HCT116 (cell line): ENCODE results near the gene SYNDIG1. TPM values are rescaled to one million over a fixed set of nuclear protein-coding genes. Genes with fewer than 3 reads are reported as not detected.

Experiments
- ATAC-seq: fragments of 200-7000 bp; cut with Tn5 transposase; 2 replicates; pipeline ENCODE4 v1.9.1; 2020; ENCODE audit warnings: mild to moderate bottlenecking, moderate library complexity
- BruUV-seq: library from RNA; stranded (reverse); fragments of 400-500 nt; replicated peaks from 2 replicates; lab custom pipeline; 2021; lab: Mats Ljungman, UMichigan
- CTCF ChIA-PET: fragments of 300-600 bp; sonication (Branson Sonifier 250); formaldehyde crosslinking; loops from one replicate; lab custom pipeline; 2021; ENCODE audit warnings: antibody characterized with exemption; lab: Charles Lee
- POLR2A ChIA-PET: fragments of 300-600, 350-600 bp; sonication (Branson Sonifier 250); formaldehyde crosslinking; loops from one replicate; lab custom pipeline; 2021; ENCODE audit warnings: antibody characterized with exemption; lab: Charles Lee
- RAD21 ChIA-PET, 2 experiments: fragments of 300-600 bp; sonication (Branson Sonifier 250); formaldehyde crosslinking; loops; one replicate each; lab custom pipeline; 2023; ENCODE audit warnings: low total read pairs in 2 of 2; ENCODE audit not compliant: uncharacterized antibody in 2 of 2, unreplicated experiment in 2 of 2, low non-redundant PET in 1 of 2; lab: Charles Lee
- DNase-seq: peaks from one replicate; pipeline ENCODE4 v3.0.0-alpha.2; 2010; ENCODE audit warnings: low read depth, low spot score
- H2AFZ ChIP-seq: fragments of 200-600 bp; shearing (Covaris generic), sonication (generic); 2 replicates; pipeline ENCODE4 v1.6.1; 2017; ENCODE audit warnings: low read depth, mixed run types, mixed read lengths, antibody characterized with exemption, low read length; ENCODE audit not compliant: poor library complexity, severe bottlenecking
- H3K27ac ChIP-seq: 2 replicates; pipeline ENCODE4 v1.5.1; 2012; ENCODE audit warnings: low read depth, low read length
- H3K27me3 ChIP-seq: fragments of 200-600 bp; sonication (generic); 2 replicates; pipeline ENCODE4 v1.6.1; 2016; ENCODE audit warnings: mixed run types, low read length, mixed read lengths; ENCODE audit not compliant: insufficient read depth
- H3K36me3 ChIP-seq, 2 experiments: fragments of 200-500 bp in 1 of 2; fragments of 200-600 bp in 1 of 2; sonication (Bioruptor generic) in 1 of 2; sonication (generic) in 1 of 2; 2 replicates each; pipeline versions ENCODE4 v1.5.1 to v1.6.1; 2014 to 2016; ENCODE audit warnings: low read length in 2 of 2, inconsistent platforms in 1 of 2, mixed read lengths in 1 of 2, mixed run types in 1 of 2; ENCODE audit not compliant: insufficient read depth in 2 of 2, control insufficient read depth in 1 of 2
- H3K4me1 ChIP-seq, 2 experiments: fragments of 200-600 bp in 1 of 2; sonication (generic) in 1 of 2; 2 replicates each; pipeline versions ENCODE4 v1.5.1 to v1.6.1; 2012 to 2017; ENCODE audit warnings: low read length in 2 of 2, inconsistent platforms in 1 of 2, mild to moderate bottlenecking in 1 of 2, mixed read lengths in 1 of 2, mixed run types in 1 of 2, moderate library complexity in 1 of 2; ENCODE audit not compliant: insufficient read depth in 2 of 2, control insufficient read depth in 1 of 2
- H3K4me2 ChIP-seq: fragments of 200-600 bp; sonication (generic); 2 replicates; pipeline ENCODE4 v1.6.1; 2017; ENCODE audit warnings: mixed run types, low read length, mixed read lengths
- H3K4me3 ChIP-seq, 2 experiments: fragments of 200-600 bp in 1 of 2; sonication (generic) in 1 of 2; replicated peaks in 1 of 2; 2 replicates each; pipeline ENCODE4 v1.5.1; 2011 to 2016; ENCODE audit warnings: low read length in 2 of 2, control low read depth in 1 of 2, low read depth in 1 of 2, mild to moderate bottlenecking in 1 of 2, mixed read lengths in 1 of 2, mixed run types in 1 of 2
- H3K79me2 ChIP-seq: fragments of 200-600 bp; sonication (generic); 2 replicates; pipeline ENCODE4 v1.6.1; 2017; ENCODE audit warnings: mild to moderate bottlenecking, mixed run types, low read length, moderate library complexity, mixed read lengths; ENCODE audit not compliant: insufficient read depth
- H3K9ac ChIP-seq: fragments of 200-600 bp; sonication (generic); 2 replicates; pipeline ENCODE4 v1.6.1; 2016; ENCODE audit warnings: low read length, mixed read lengths
- H3K9me2 ChIP-seq: fragments of 200-600 bp; sonication (generic), shearing (Covaris generic); 2 replicates; pipeline ENCODE4 v1.6.1; 2017; ENCODE audit warnings: mixed run types, mild to moderate bottlenecking, moderate library complexity; ENCODE audit not compliant: insufficient read depth
- H3K9me3 ChIP-seq, 2 experiments: fragments of 200-500 bp in 1 of 2; fragments of 200-600 bp in 1 of 2; sonication (Bioruptor generic) in 1 of 2; sonication (generic) in 1 of 2; 2 replicates each; pipeline ENCODE4 v1.6.1; 2014 to 2017; ENCODE audit warnings: low read length in 2 of 2, mixed read lengths in 2 of 2, inconsistent platforms in 1 of 2, low read depth in 1 of 2, mild to moderate bottlenecking in 1 of 2, mixed run types in 1 of 2, moderate library complexity in 1 of 2; ENCODE audit not compliant: control insufficient read depth in 1 of 2, insufficient read depth in 1 of 2
- H4K20me1 ChIP-seq: fragments of 200-600 bp; sonication (generic), shearing (Covaris generic); 2 replicates; pipeline ENCODE4 v1.6.1; 2017; ENCODE audit warnings: mixed run types, mild to moderate bottlenecking, moderate library complexity; ENCODE audit not compliant: insufficient read depth
- ATF3 ChIP-seq: IDR thresholded peaks from 2 replicates; pipeline ENCODE4 v1.6.1; 2012
- CBX3 ChIP-seq: IDR thresholded peaks from 2 replicates; pipeline ENCODE4 v1.6.1; 2012; ENCODE audit warnings: low read depth
- CEBPB ChIP-seq: IDR thresholded peaks from 2 replicates; pipeline ENCODE4 v1.6.1; 2012; ENCODE audit warnings: low read depth
- EGR1 ChIP-seq: IDR thresholded peaks from 2 replicates; pipeline ENCODE4 v1.6.1; 2012; ENCODE audit warnings: low read depth
- ELF1 ChIP-seq: IDR thresholded peaks from 2 replicates; pipeline ENCODE4 v1.6.1; 2012; ENCODE audit warnings: low read depth, borderline replicate concordance
- EZH2 ChIP-seq: fragments of 200-600 bp; sonication (generic); IDR thresholded peaks from 2 replicates; pipeline ENCODE4 v1.6.1; 2017; ENCODE audit warnings: antibody characterized with exemption, mixed run types
- EZH2phosphoT487 ChIP-seq: fragments of 200-600 bp; IDR thresholded peaks from 2 replicates; pipeline ENCODE4 v1.6.1; 2018; ENCODE audit warnings: antibody characterized with exemption, borderline replicate concordance
- FOSL1 ChIP-seq: IDR thresholded peaks from 2 replicates; pipeline ENCODE4 v1.6.1; 2012; ENCODE audit warnings: low read depth
- POLR2A ChIP-seq: IDR thresholded peaks from 2 replicates; pipeline ENCODE4 v1.7.0; 2011; ENCODE audit warnings: borderline replicate concordance; ENCODE audit not compliant: insufficient read depth, insufficient read length; ENCODE audit errors: extremely low read depth
- POLR2AphosphoS5 ChIP-seq: IDR thresholded peaks from 2 replicates; pipeline ENCODE4 v1.6.1; 2011; ENCODE audit warnings: mild to moderate bottlenecking, low read depth, low read length, moderate library complexity
- RAD21 ChIP-seq: IDR thresholded peaks from 2 replicates; pipeline ENCODE4 v1.6.1; 2012; ENCODE audit warnings: low read depth, mild to moderate bottlenecking
- SIN3A ChIP-seq: IDR thresholded peaks from 2 replicates; pipeline ENCODE4 v1.6.1; 2012; ENCODE audit warnings: low read depth
- SP1 ChIP-seq: IDR thresholded peaks from 2 replicates; pipeline ENCODE4 v1.6.1; 2012; ENCODE audit warnings: low read depth
- SRF ChIP-seq: IDR thresholded peaks from 2 replicates; pipeline ENCODE4 v1.6.1; 2012; ENCODE audit warnings: low read depth
- TCF7L2 ChIP-seq: IDR thresholded peaks from 2 replicates; pipeline ENCODE4 v1.7.0; 2011; ENCODE audit warnings: borderline replicate concordance, inconsistent platforms; ENCODE audit not compliant: insufficient read depth, insufficient read length; ENCODE audit errors: extremely low read depth
- YY1 ChIP-seq: IDR thresholded peaks from 2 replicates; pipeline ENCODE4 v1.6.1; 2011; ENCODE audit warnings: low read length, low read depth, moderate library complexity, mild to moderate bottlenecking; ENCODE audit not compliant: insufficient replicate concordance; ENCODE audit errors: extremely low read depth
- ZFX ChIP-seq: fragments of 450-650 bp; IDR thresholded peaks from 2 replicates; pipeline ENCODE4 v1.6.1; 2017
- intact Hi-C: fragments of 100-400 bp; cut with micrococcal nuclease; formaldehyde crosslinking; loops from 2 replicates; pipeline ENCODE4 v1.10.0; 2022
- total RNA-seq: library from RNA; stranded (reverse); gene quantifications from one replicate; pipeline ENCODE4 v1.2.1, GENCODE V29; 2021; ENCODE audit not compliant: unreplicated experiment
- TF ChIP-seq, protein P1 (sequence below), 3 experiments: fragments of 200-600 bp in 1 of 3; sonication (generic) in 1 of 3; IDR thresholded peaks in 2 of 3; conservative IDR thresholded peaks in 1 of 3; 2 replicates each; pipeline ENCODE4 v1.5.1; 2012 to 2017; ENCODE audit warnings: low read depth in 2 of 3, low read length in 2 of 3, antibody characterized with exemption in 1 of 3, borderline replicate concordance in 1 of 3, control low read depth in 1 of 3, mild to moderate bottlenecking in 1 of 3, mixed read lengths in 1 of 3, mixed run types in 1 of 3, moderate library complexity in 1 of 3; ENCODE audit not compliant: insufficient read depth in 1 of 3
- TF ChIP-seq, protein P2 (sequence below): IDR thresholded peaks from 2 replicates; pipeline ENCODE4 v1.6.1; 2012
- TF ChIP-seq, protein P3 (sequence below): IDR thresholded peaks from 2 replicates; pipeline ENCODE4 v1.6.1; 2012; ENCODE audit warnings: low read depth

Gene SYNDIG1
- total RNA-seq, 1 experiment from 2014 or later: not detected

DNA sequence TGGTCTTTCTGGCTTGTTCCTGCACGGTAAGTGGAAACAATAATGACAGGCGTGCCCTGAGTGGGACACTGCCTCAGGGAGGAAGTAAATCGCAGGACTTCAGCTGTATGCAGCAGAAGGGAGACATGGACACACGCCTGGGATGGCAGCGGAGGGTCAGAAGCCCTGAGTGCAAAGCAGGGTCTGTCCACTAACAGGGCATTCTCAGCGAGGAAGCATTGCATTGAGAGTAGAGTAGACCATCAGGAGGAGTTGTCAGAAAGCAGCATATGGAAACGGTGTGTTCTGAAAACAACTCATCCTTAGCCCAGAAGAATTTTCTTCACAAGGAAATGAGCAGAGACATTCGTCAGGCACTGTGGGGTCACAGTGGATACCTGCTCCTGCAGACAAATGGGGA is 134.0 kb downstream of the SYNDIG1 start:
- Histone ChIP-seq H3K4me2 (no peak overlapping the region), H3K27me3 (peaks cover 29% of the 10 kb centered on the region), H3K36me3 (no peaks in the 10 kb centered on the region), H3K27ac (no peak overlapping the region), H4K20me1 (no peaks in the 10 kb centered on the region), H3K9ac (no peak overlapping the region), H3K4me1 (no peaks in the 10 kb centered on the region), H3K79me2 (no peaks in the 10 kb centered on the region), H2AFZ (no peak overlapping the region), H3K9me3 (no peaks in the 10 kb centered on the region; a peak in 2 of 4 replicates), H3K4me3 (no peak overlapping the region), H3K9me2 (no peaks in the 10 kb centered on the region)
- no TSS peak for BruUV-seq
- ChIA-PET CTCF (no interaction called here), RAD21 (no interaction called here), POLR2A (no interaction called here)
- ATAC-seq (no peak), DNase-seq (no peak)
- no peak for TF ChIP-seq EGR1
- no peak for TF ChIP-seq EZH2
- TF ChIP-seq POLR2A: no peak
- TF ChIP-seq FOSL1: no peak
- no peak for TF ChIP-seq YY1
- TF ChIP-seq SP1: no peak
- TF ChIP-seq, protein P1, sequence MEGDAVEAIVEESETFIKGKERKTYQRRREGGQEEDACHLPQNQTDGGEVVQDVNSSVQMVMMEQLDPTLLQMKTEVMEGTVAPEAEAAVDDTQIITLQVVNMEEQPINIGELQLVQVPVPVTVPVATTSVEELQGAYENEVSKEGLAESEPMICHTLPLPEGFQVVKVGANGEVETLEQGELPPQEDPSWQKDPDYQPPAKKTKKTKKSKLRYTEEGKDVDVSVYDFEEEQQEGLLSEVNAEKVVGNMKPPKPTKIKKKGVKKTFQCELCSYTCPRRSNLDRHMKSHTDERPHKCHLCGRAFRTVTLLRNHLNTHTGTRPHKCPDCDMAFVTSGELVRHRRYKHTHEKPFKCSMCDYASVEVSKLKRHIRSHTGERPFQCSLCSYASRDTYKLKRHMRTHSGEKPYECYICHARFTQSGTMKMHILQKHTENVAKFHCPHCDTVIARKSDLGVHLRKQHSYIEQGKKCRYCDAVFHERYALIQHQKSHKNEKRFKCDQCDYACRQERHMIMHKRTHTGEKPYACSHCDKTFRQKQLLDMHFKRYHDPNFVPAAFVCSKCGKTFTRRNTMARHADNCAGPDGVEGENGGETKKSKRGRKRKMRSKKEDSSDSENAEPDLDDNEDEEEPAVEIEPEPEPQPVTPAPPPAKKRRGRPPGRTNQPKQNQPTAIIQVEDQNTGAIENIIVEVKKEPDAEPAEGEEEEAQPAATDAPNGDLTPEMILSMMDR (IDR thresholded peaks at IDR 0.05 in 2 of 3, conservative IDR thresholded peaks at IDR 0.05 in 1 of 3; ENCODE audit: borderline replicate concordance in 1 of 3, insufficient read depth in 1 of 3, low read depth in 2 of 3, low read length in 2 of 3): no peak
- TF ChIP-seq SRF: no peak
- TF ChIP-seq, protein P2, sequence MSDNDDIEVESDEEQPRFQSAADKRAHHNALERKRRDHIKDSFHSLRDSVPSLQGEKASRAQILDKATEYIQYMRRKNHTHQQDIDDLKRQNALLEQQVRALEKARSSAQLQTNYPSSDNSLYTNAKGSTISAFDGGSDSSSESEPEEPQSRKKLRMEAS: no peak
- no peak for TF ChIP-seq ATF3
- TF ChIP-seq CBX3: no peak
- TF ChIP-seq, protein P3, sequence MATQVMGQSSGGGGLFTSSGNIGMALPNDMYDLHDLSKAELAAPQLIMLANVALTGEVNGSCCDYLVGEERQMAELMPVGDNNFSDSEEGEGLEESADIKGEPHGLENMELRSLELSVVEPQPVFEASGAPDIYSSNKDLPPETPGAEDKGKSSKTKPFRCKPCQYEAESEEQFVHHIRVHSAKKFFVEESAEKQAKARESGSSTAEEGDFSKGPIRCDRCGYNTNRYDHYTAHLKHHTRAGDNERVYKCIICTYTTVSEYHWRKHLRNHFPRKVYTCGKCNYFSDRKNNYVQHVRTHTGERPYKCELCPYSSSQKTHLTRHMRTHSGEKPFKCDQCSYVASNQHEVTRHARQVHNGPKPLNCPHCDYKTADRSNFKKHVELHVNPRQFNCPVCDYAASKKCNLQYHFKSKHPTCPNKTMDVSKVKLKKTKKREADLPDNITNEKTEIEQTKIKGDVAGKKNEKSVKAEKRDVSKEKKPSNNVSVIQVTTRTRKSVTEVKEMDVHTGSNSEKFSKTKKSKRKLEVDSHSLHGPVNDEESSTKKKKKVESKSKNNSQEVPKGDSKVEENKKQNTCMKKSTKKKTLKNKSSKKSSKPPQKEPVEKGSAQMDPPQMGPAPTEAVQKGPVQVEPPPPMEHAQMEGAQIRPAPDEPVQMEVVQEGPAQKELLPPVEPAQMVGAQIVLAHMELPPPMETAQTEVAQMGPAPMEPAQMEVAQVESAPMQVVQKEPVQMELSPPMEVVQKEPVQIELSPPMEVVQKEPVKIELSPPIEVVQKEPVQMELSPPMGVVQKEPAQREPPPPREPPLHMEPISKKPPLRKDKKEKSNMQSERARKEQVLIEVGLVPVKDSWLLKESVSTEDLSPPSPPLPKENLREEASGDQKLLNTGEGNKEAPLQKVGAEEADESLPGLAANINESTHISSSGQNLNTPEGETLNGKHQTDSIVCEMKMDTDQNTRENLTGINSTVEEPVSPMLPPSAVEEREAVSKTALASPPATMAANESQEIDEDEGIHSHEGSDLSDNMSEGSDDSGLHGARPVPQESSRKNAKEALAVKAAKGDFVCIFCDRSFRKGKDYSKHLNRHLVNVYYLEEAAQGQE: no peak
- no peak for TF ChIP-seq ZFX
- TF ChIP-seq ELF1: no peak
- TF ChIP-seq RAD21: no peak
- TF ChIP-seq EZH2phosphoT487: no peak
- no peak for TF ChIP-seq TCF7L2
- TF ChIP-seq CEBPB: no peak
- TF ChIP-seq POLR2AphosphoS5: no peak
- TF ChIP-seq SIN3A: no peak
- intact Hi-C loops: no loop called here
